NK-92 (cell line): ENCODE results near the gene CEP350.
"Not testable (repeated sequence)": the region's sequence is repeated elsewhere in the genome, so short reads cannot be mapped to it uniquely, and the experiment has no call there.

Experiments
- DNase-seq: peaks from one replicate; lab custom pipeline; 2025; ENCODE audit not compliant: unreplicated experiment; lab: John Stamatoyannopoulos, UW

CEP350 gene

GRCh38 chr1:179984942-179985341 lies 30.3 kb downstream of the CEP350 start:
- no peak for DNase-seq

GRCh38 chr1:179990847-179991246 lies 36.2 kb downstream of the CEP350 start:
- no peak for DNase-seq

- DNase-seq = no peak
These were observed 41.0 kb downstream of the CEP350 start for GRCh38 chr1:179995576-179995975.

- DNase-seq = no peak
These were observed 41.5 kb downstream of the CEP350 start for GRCh38 chr1:179996099-179996498.

GRCh38 chr1:180000575-180000974 lies 46.0 kb downstream of the CEP350 start:
- DNase-seq = no peak

- no peak for DNase-seq
These were observed 47.8 kb downstream of the CEP350 start for GRCh38 chr1:180002437-180002836.

- DNase-seq = no peak
These were observed 48.6 kb downstream of the CEP350 start for GRCh38 chr1:180003026-180003695.

- not testable (repeated sequence) for DNase-seq
These were observed 52.2 kb downstream of the CEP350 start for GRCh38 chr1:180006762-180007161.

GRCh38 chr1:180020017-180020416 lies 65.4 kb downstream of the CEP350 start:
- DNase-seq = no peak

GRCh38 chr1:180026556-180026955 lies 71.9 kb downstream of the CEP350 start:
- DNase-seq = no peak

- no peak for DNase-seq
These were observed 73.4 kb downstream of the CEP350 start for GRCh38 chr1:180027949-180028445.

- no peak for DNase-seq
These were observed 74.3 kb downstream of the CEP350 start for GRCh38 chr1:180028864-180029263.

GRCh38 chr1:180029524-180030135 lies 75.0 kb downstream of the CEP350 start:
- no peak for DNase-seq

- no peak for DNase-seq
These were observed 77.1 kb downstream of the CEP350 start for GRCh38 chr1:180031664-180032063.

GRCh38 chr1:180033390-180033789 lies 78.8 kb downstream of the CEP350 start:
- DNase-seq = no peak

GRCh38 chr1:180040034-180040433 lies 85.4 kb downstream of the CEP350 start:
- DNase-seq = no peak

GRCh38 chr1:180041582-180041981 lies 87.0 kb downstream of the CEP350 start:
- no peak for DNase-seq

GRCh38 chr1:180042988-180043622 lies 88.5 kb downstream of the CEP350 start:
- no peak for DNase-seq

- DNase-seq = no peak
These were observed 89.2 kb downstream of the CEP350 start for GRCh38 chr1:180043785-180044184.

- no peak for DNase-seq
These were observed 92.1 kb downstream of the CEP350 start for GRCh38 chr1:180046674-180047073.

- no peak for DNase-seq
These were observed 99.3 kb downstream of the CEP350 start for GRCh38 chr1:180053594-180054567.
